SK-N-MC (cell line): ENCODE data around the gene MMEL1.

Source experiments
- EZH2 ChIP-seq: fragments of 200-600 bp; sonication (generic); IDR thresholded peaks from one replicate; pipeline ENCODE4 v1.6.1; 2017; ENCODE audit warnings: antibody characterized with exemption
- POLR2AphosphoS5 ChIP-seq: IDR thresholded peaks from 2 replicates; pipeline ENCODE4 v1.6.1; 2012; ENCODE audit warnings: mild to moderate bottlenecking, low read depth, low read length, borderline replicate concordance

GRCh38 chr1:2645776-2646175, 13.0 kb upstream of the MMEL1 start:
- TF ChIP-seq EZH2 (no peak), POLR2AphosphoS5 (no peak)
